K562 (cell line): Measurements from ENCODE around the gene PRDM2. TPM values are rescaled to one million over a fixed set of nuclear protein-coding genes. Genes with fewer than 3 reads are reported as not detected.

Source experiments
- ATAC-seq: fragments of 200-7000 bp; cut with Tn5 transposase; 3 replicates; pipeline ENCODE4 v1.9.1; 2020; ENCODE audit warnings: moderate library complexity
- BruUV-seq: library from RNA; stranded (reverse); fragments of 400-500 nt; replicated peaks from 2 replicates; lab custom pipeline; 2021; lab: Mats Ljungman, UMichigan
- CTCF ChIA-PET: fragments of 300-600 bp; formaldehyde crosslinking; extraction: SDS; loops from one replicate; lab custom pipeline; 2021; ENCODE audit warnings: low intra/inter-chr PET ratio; lab: Yijun Ruan, JAX
- POLR2A ChIA-PET: fragments of 300-600, 350-650 bp; sonication (Branson Sonifier 250); formaldehyde crosslinking; extraction: SDS; loops from one replicate; lab custom pipeline; 2021; ENCODE audit warnings: antibody characterized with exemption, inconsistent platforms; lab: Yijun Ruan, JAX
- DNase-seq, 4 experiments: peaks; one replicate each; pipeline versions ENCODE4 v3.0.0 to v3.0.0-alpha.2; 2011 to 2018; ENCODE audit warnings: low spot score in 3 of 4, mixed read lengths in 3 of 4; ENCODE audit errors: extremely low read depth in 1 of 4
- FAIRE-seq: peaks from 2 replicates; lab custom pipeline; 2011; peaks lifted over from hg19 to GRCh38; lab: Jason Lieb, UNC
- H2AFZ ChIP-seq: 2 replicates; pipeline ENCODE4 v1.6.0; 2011; ENCODE audit warnings: low read depth, low read length, control low read depth, inconsistent platforms
- H3K27ac ChIP-seq: fragments of 200-600 bp; 3 replicates; pipeline ENCODE4 v1.8.0; 2011; ENCODE audit warnings: low read depth, mild to moderate bottlenecking, control low read depth, inconsistent platforms, low read length, moderate library complexity, mixed read lengths; ENCODE audit errors: extremely low read depth
- H3K27me3 ChIP-seq, 2 experiments: fragments of 300-600 bp in 1 of 2; 2 replicates in 1 of 2; 3 replicates in 1 of 2; pipeline versions ENCODE4 v1.6.0 to v1.8.0; 2011; ENCODE audit warnings: inconsistent platforms in 2 of 2, low read length in 2 of 2, mild to moderate bottlenecking in 1 of 2, mixed read lengths in 1 of 2, moderate library complexity in 1 of 2; ENCODE audit not compliant: control insufficient read depth in 2 of 2, insufficient read depth in 2 of 2
- H3K36me3 ChIP-seq: fragments of 300-600 bp; 3 replicates; pipeline ENCODE4 v1.8.0; 2011; ENCODE audit warnings: mild to moderate bottlenecking, low read length, inconsistent platforms; ENCODE audit not compliant: control insufficient read depth, insufficient read depth
- H3K4me1 ChIP-seq, 2 experiments: fragments of 200-600 bp in 1 of 2; replicated peaks in 1 of 2; 2 replicates in 1 of 2; 3 replicates in 1 of 2; pipeline versions ENCODE4 v1.5.1 to v1.8.0; 2011; ENCODE audit warnings: inconsistent platforms in 2 of 2, low read length in 2 of 2, mild to moderate bottlenecking in 1 of 2, mixed read lengths in 1 of 2, moderate library complexity in 1 of 2; ENCODE audit not compliant: control insufficient read depth in 2 of 2, insufficient read depth in 2 of 2
- H3K4me2 ChIP-seq: 2 replicates; pipeline ENCODE4 v1.6.1; 2011; ENCODE audit warnings: low read length, control low read depth, inconsistent platforms, mixed read lengths; ENCODE audit not compliant: insufficient read depth
- H3K4me3 ChIP-seq: fragments of 200-600 bp; sonication (generic), shearing (Covaris generic); 2 replicates; pipeline ENCODE4 v1.5.1; 2016; ENCODE audit warnings: control low read depth, inconsistent platforms
- H3K79me2 ChIP-seq: fragments of 200-600 bp; 3 replicates; pipeline ENCODE4 v1.8.0; 2011; ENCODE audit warnings: low read length, inconsistent platforms; ENCODE audit not compliant: control insufficient read depth, insufficient read depth
- H3K9ac ChIP-seq, 2 experiments: 2 replicates each; pipeline versions ENCODE4 v1.6.0 to v1.6.1; 2011; ENCODE audit warnings: low read depth in 2 of 2, low read length in 2 of 2, control low read depth in 1 of 2, inconsistent platforms in 1 of 2, mild to moderate bottlenecking in 1 of 2, mixed read lengths in 1 of 2; ENCODE audit not compliant: insufficient read depth in 1 of 2
- H3K9me1 ChIP-seq: one replicate; pipeline ENCODE4 v1.6.0; 2011; ENCODE audit warnings: inconsistent platforms, mild to moderate bottlenecking, low read length, moderate library complexity; ENCODE audit not compliant: control insufficient read depth, insufficient read depth
- H3K9me3 ChIP-seq: replicated peaks from 2 replicates; pipeline ENCODE4 v1.5.1; 2011; ENCODE audit warnings: low read depth, low read length, inconsistent platforms; ENCODE audit not compliant: control insufficient read depth, insufficient read depth
- H4K20me1 ChIP-seq: replicated peaks from 2 replicates; pipeline ENCODE4 v1.6.1; 2011; ENCODE audit warnings: low read length, inconsistent platforms, mixed read lengths; ENCODE audit not compliant: control insufficient read depth, insufficient read depth
- CEBPB ChIP-seq: fragments of 450-650 bp; IDR thresholded peaks from 2 replicates; pipeline ENCODE4 v1.6.1; 2016; ENCODE audit warnings: missing genetic modification characterization, missing compliant biosample characterization
- DNMT1 ChIP-seq: fragments of 450-650 bp; IDR thresholded peaks from 2 replicates; pipeline ENCODE4 v1.6.1; 2016; ENCODE audit warnings: antibody characterized with exemption, mild to moderate bottlenecking
- TBL1XR1 ChIP-seq, 2 experiments: IDR thresholded peaks; 2 replicates each; pipeline ENCODE4 v1.6.1; 2012; ENCODE audit warnings: improper control_type of control experiment in 2 of 2, low read length in 2 of 2, mild to moderate bottlenecking in 1 of 2
- ZBTB1 ChIP-seq: sonication (generic); formaldehyde crosslinking; IDR thresholded peaks from 2 replicates; pipeline ENCODE4 v1.8.1; 2023; ENCODE audit warnings: missing genetic modification reagents, low read depth, mild to moderate bottlenecking, borderline replicate concordance
- ZBTB7A ChIP-seq: IDR thresholded peaks from 2 replicates; pipeline ENCODE4 v1.6.1; 2011; ENCODE audit warnings: low read depth, mild to moderate bottlenecking, low read length, moderate library complexity, borderline replicate concordance; ENCODE audit not compliant: control insufficient read depth
- ZNF444 ChIP-seq: fragments of 250-450 bp; sonication (Bioruptor Pico); IDR thresholded peaks from 2 replicates; pipeline ENCODE4 v1.4.0; 2020; ENCODE audit warnings: mild to moderate bottlenecking, moderate library complexity
- ZNF445 ChIP-seq: fragments of 250-450 bp; sonication (Bioruptor Pico); IDR thresholded peaks from 2 replicates; pipeline ENCODE4 v1.4.0; 2020; ENCODE audit warnings: low read depth, mild to moderate bottlenecking, moderate library complexity
- WGBS: fragments of 100-300 bp; shearing (Covaris generic); methylation state at CpG from one replicate; pipeline ENCODE4 v1.1.6; 2016; ENCODE audit warnings: low coverage, mixed read lengths; ENCODE audit not compliant: insufficient coverage; ENCODE audit errors: missing lambda C conversion rate; 5-methylcytosine and 5-hydroxymethylcytosine counted together
- in situ Hi-C: fragments of 300-500 bp; cut with MboI; formaldehyde crosslinking; loops from 4 replicates; pipeline ENCODE4 v1.15.0; 2018; ENCODE audit warnings: inconsistent platforms, mixed read lengths
- intact Hi-C: fragments of 100-400 bp; cut with micrococcal nuclease; formaldehyde crosslinking; loops from 2 replicates; pipeline ENCODE4 v1.14.2; 2022
- polyA plus RNA-seq, 8 experiments: library from polyadenylated mRNA; depleted of rRNA in 4 of 8; stranded (reverse) in 5 of 8; unstranded in 3 of 8; fragments of >200 nt; fragmentation: Nextera tagmentation in 2 of 8; fragmentation: Illumina TruSeq in 1 of 8; extraction: Ambion mirVana in 2 of 8; extraction: Trizol in 1 of 8; gene quantifications; 2 replicates each; pipeline versions ENCODE4 v1.2.1 to v1.2.3, GENCODE V29; 2011 to 2014; ENCODE audit warnings: inconsistent platforms in 1 of 8, missing spikeins in 1 of 8
- total RNA-seq, 7 experiments: library from RNA; depleted of rRNA in 6 of 7; stranded (reverse); fragments of >200 nt in 6 of 7; fragmentation: Illumina TruSeq in 2 of 7; extraction: Trizol in 2 of 7; gene quantifications; 2 replicates each; pipeline versions ENCODE4 v1.2.1 to v1.2.3, GENCODE V29; 2011 to 2021; ENCODE audit warnings: low replicate concordance in 1 of 7

Gene PRDM2
- total and polyA plus RNA-seq, 9 of the 15 experiments (the other 6 are each of a cell fraction or from before 2014, with no cell fraction given), result 5.4 to 27.6 (median 12.5) TPM

- peaks cover 6% of the 10 kb centered on the region; the same call in 1 of the 2 replicates for H4K20me1 ChIP-seq
- no peak overlapping the region for H2AFZ ChIP-seq
- BruUV-seq, result no TSS peak
- no peaks in the 10 kb centered on the region; a peak in 1 of 5 replicates for H3K4me1 ChIP-seq
- H3K36me3 ChIP-seq, result no peaks in the 10 kb centered on the region
- H3K9me1 ChIP-seq, result peaks cover 6% of the 10 kb centered on the region
- FAIRE-seq, result no peak
- H3K79me2 ChIP-seq, result no peaks in the 10 kb centered on the region
- H3K4me2 ChIP-seq, result no peak overlapping the region
- in situ Hi-C loops, result no loop called here
- no peak for ATAC-seq
- H3K27ac ChIP-seq, result no peak overlapping the region
- H3K27me3 ChIP-seq, result peaks cover 12 to 41% of the 10 kb centered on the region in 2 experiments; a peak in 4 of 5 replicates
- H3K9me3 ChIP-seq, result no peaks in the 10 kb centered on the region
- H3K4me3 ChIP-seq, result no peak overlapping the region
- no peak for DNase-seq
- no peak for TF ChIP-seq TBL1XR1 (IDR thresholded peaks at IDR 0.05; ENCODE audit: low read length in 2 of 2)
- TF ChIP-seq CEBPB (tag), result no peak
- TF ChIP-seq ZBTB1 (CRISPR knock-in tag), result no peak
- TF ChIP-seq ZBTB7A, result no peak
- no peak for TF ChIP-seq DNMT1
- TF ChIP-seq ZNF444 (CRISPR knock-in tag), result no peak
- TF ChIP-seq ZNF445, result no peak
- intact Hi-C loops, result no loop called here
- 7% methylated on average over 6 of the region's 6 CpGs for WGBS
- CTCF ChIA-PET, result no interaction called here
- POLR2A ChIA-PET, result interaction anchor here (0.7 kb wide), 1 partner anchor 16 kb away, joined by 3 read pairs; no protein-coding TSS in a partner anchor
- no peak overlapping the region for H3K9ac ChIP-seq
Measured at GRCh38 chr1:13830616-13831280, 130.8 kb downstream of the PRDM2 start.
